SKM-1 treated with dmso at 0.1 percent for 144 hours (cell line): ENCODE data around the gene EIF2S1.

Experiments
- DNase-seq: peaks from one replicate; lab custom pipeline; 2025; ENCODE audit not compliant: unreplicated experiment; lab: John Stamatoyannopoulos, UW

EIF2S1 gene

DNA sequence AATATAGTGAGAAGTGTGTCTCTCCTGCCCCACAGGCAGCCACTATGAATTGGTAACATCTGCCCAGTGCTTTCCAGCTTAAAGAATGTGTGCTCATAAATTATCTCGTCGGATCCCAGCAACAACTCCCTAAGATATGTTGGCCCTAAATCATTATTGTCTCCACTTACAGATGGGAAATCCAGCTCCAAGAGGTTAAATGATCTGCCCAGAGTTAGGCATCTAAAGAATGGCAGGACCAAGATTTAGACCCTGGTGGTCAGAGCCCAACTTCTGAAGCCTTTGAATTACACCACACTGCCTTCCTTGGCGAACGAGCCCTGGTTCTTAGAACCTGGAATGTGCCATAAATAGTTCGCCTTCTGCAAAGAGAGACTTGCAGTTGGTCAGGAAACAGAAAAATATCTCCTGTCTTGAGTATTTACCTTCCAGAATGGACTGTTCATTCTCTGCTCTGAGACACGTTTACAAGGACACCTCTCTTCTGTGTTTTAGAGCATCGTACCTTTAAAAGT, 72.0 kb downstream of the EIF2S1 start:
- no peak for DNase-seq

DNA sequence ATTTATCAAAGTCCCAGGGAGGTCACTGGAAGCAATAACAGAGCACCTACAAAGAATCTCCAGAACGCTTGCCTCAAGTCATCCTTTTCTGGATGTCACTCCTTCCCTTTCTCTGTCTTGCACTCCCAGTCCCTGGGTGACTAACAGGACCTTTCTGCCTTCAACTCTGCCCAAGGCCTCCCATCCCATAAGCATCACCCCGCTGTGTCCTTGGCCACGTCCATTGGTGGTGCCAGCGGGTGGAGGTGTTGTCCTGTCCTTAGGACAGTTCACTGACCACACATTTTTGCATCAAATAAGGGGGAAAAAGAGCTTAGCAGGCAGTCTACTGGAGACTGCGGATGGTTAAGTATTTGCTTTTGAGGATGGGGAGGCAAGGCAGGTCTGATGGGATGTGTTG, 75.5 kb downstream of the EIF2S1 start:
- DNase-seq = no peak
